H9 (cell line): ENCODE data around the gene ACVR1B. TPM values are rescaled to one million over a fixed set of nuclear protein-coding genes. Genes with fewer than 3 reads are reported as not detected.
A peak's percentile ranks its signal among the peaks of the same experiment; 100 is the strongest.

Experiments used
- DNase-seq: peaks from one replicate; pipeline ENCODE4 v3.0.0-alpha.2; 2017
- H2AFZ ChIP-seq: one replicate; pipeline ENCODE4 v1.6.1; 2013; ENCODE audit warnings: mild to moderate bottlenecking, low read length, control low read depth, moderate library complexity
- H2AK5ac ChIP-seq: 2 replicates; pipeline ENCODE4 v1.6.1; 2013; ENCODE audit warnings: low read length, control low read depth, mixed read lengths; ENCODE audit not compliant: insufficient read length
- H2BK120ac ChIP-seq: one replicate; pipeline ENCODE4 v1.6.1; 2013; ENCODE audit warnings: low read depth, mild to moderate bottlenecking, low read length, control low read depth, inconsistent platforms; ENCODE audit not compliant: poor library complexity, severe bottlenecking
- H2BK12ac ChIP-seq: 2 replicates; pipeline ENCODE4 v1.6.1; 2013; ENCODE audit warnings: low read length, control low read depth, mixed read lengths, low read depth; ENCODE audit not compliant: insufficient read length
- H2BK15ac ChIP-seq: 2 replicates; pipeline ENCODE4 v1.6.1; 2013; ENCODE audit warnings: low read depth, low read length, control low read depth
- H2BK20ac ChIP-seq: one replicate; pipeline ENCODE4 v1.6.1; 2013; ENCODE audit warnings: low read depth, mild to moderate bottlenecking, low read length, control low read depth, inconsistent platforms; ENCODE audit not compliant: poor library complexity, severe bottlenecking
- H2BK5ac ChIP-seq: 2 replicates; pipeline ENCODE4 v1.6.1; 2013; ENCODE audit warnings: low read length, control low read depth, mixed read lengths; ENCODE audit not compliant: insufficient read length
- H3K14ac ChIP-seq: 2 replicates; pipeline ENCODE4 v1.6.1; 2013; ENCODE audit warnings: low read length, control low read depth; ENCODE audit not compliant: insufficient read depth
- H3K18ac ChIP-seq: 2 replicates; pipeline ENCODE4 v1.6.1; 2013; ENCODE audit warnings: low read depth, mild to moderate bottlenecking, mixed read lengths, low read length, control low read depth; ENCODE audit not compliant: insufficient read length
- H3K23ac ChIP-seq: 2 replicates; pipeline ENCODE4 v1.6.1; 2013; ENCODE audit warnings: low read length, control low read depth, mixed read lengths, low read depth; ENCODE audit not compliant: insufficient read length
- H3K23me2 ChIP-seq: 2 replicates; pipeline ENCODE4 v1.6.1; 2013; ENCODE audit warnings: low read depth, mild to moderate bottlenecking, mixed read lengths, low read length, control low read depth; ENCODE audit not compliant: insufficient read length, poor library complexity, severe bottlenecking
- H3K27ac ChIP-seq: 2 replicates; pipeline ENCODE4 v1.5.1; 2013; ENCODE audit warnings: low read length, control low read depth, mixed read lengths, low read depth; ENCODE audit not compliant: insufficient read length
- H3K27me3 ChIP-seq: 2 replicates; pipeline ENCODE4 v1.6.1; 2013; ENCODE audit warnings: low read length, control low read depth, inconsistent platforms; ENCODE audit not compliant: insufficient read depth
- H3K4ac ChIP-seq: 2 replicates; pipeline ENCODE4 v1.6.1; 2013; ENCODE audit warnings: low read depth, mild to moderate bottlenecking, control low read depth, inconsistent platforms, low read length, moderate library complexity
- H3K4me1 ChIP-seq: 2 replicates; pipeline ENCODE4 v1.6.1; 2013; ENCODE audit warnings: low read length, control low read depth, inconsistent platforms; ENCODE audit not compliant: insufficient read depth
- H3K4me2 ChIP-seq: 2 replicates; pipeline ENCODE4 v1.6.1; 2013; ENCODE audit warnings: low read length, control low read depth, mixed read lengths; ENCODE audit not compliant: insufficient read length, insufficient read depth
- H3K56ac ChIP-seq: 2 replicates; pipeline ENCODE4 v1.6.1; 2013; ENCODE audit warnings: low read depth, mild to moderate bottlenecking, mixed read lengths, low read length, control low read depth; ENCODE audit not compliant: insufficient read length
- H3K79me1 ChIP-seq: 2 replicates; pipeline ENCODE4 v1.6.1; 2013; ENCODE audit warnings: low read depth, mild to moderate bottlenecking, moderate library complexity, low read length, control low read depth, inconsistent platforms; ENCODE audit not compliant: insufficient read depth, poor library complexity, severe bottlenecking
- H3K79me2 ChIP-seq: 2 replicates; pipeline ENCODE4 v1.6.1; 2013; ENCODE audit warnings: low read length, control low read depth, inconsistent platforms; ENCODE audit not compliant: insufficient read depth
- H3K9ac ChIP-seq: 2 replicates; pipeline ENCODE4 v1.6.1; 2013; ENCODE audit warnings: low read length, control low read depth, mixed read lengths; ENCODE audit not compliant: insufficient read length; ENCODE audit errors: extremely low read depth
- H3K9me3 ChIP-seq: one replicate; pipeline ENCODE4 v1.6.1; 2013; ENCODE audit warnings: low read depth, low read length, inconsistent platforms; ENCODE audit not compliant: control insufficient read depth
- H3T11ph ChIP-seq: one replicate; pipeline ENCODE4 v1.6.1; 2013; ENCODE audit warnings: mild to moderate bottlenecking, low read length, control low read depth, inconsistent platforms
- H4K20me1 ChIP-seq: one replicate; pipeline ENCODE4 v1.6.1; 2013; ENCODE audit not compliant: control insufficient read depth, insufficient read length, insufficient read depth
- H4K5ac ChIP-seq: 2 replicates; pipeline ENCODE4 v1.6.1; 2013; ENCODE audit warnings: low read depth, mild to moderate bottlenecking, mixed read lengths, low read length, control low read depth; ENCODE audit not compliant: insufficient read length
- H4K8ac ChIP-seq: replicated peaks from 2 replicates; pipeline ENCODE4 v1.6.1; 2013; ENCODE audit warnings: low read length, control low read depth, mixed read lengths, low read depth; ENCODE audit not compliant: insufficient read length
- H4K91ac ChIP-seq: 2 replicates; pipeline ENCODE4 v1.6.1; 2013; ENCODE audit warnings: low read depth, mild to moderate bottlenecking, moderate library complexity, mixed read lengths, low read length, control low read depth; ENCODE audit not compliant: insufficient read length
- H3K27ac Mint-ChIP-seq, 3 experiments: 2 replicates in 2 of 3; 3 replicates in 1 of 3; pipeline ENCODE4 v1.8.0; 2020 to 2021; ENCODE audit warnings: mixed read lengths in 3 of 3, mild to moderate bottlenecking in 1 of 3, moderate library complexity in 1 of 3
- H3K27me3 Mint-ChIP-seq: 2 replicates; pipeline ENCODE4 v1.8.0; 2021; ENCODE audit warnings: low read depth, mild to moderate bottlenecking, moderate library complexity, mixed read lengths
- H3K36me3 Mint-ChIP-seq, 3 experiments: 2 replicates in 2 of 3; 3 replicates in 1 of 3; pipeline ENCODE4 v1.8.0; 2020 to 2021; ENCODE audit warnings: low read depth in 3 of 3, mixed read lengths in 3 of 3; ENCODE audit not compliant: insufficient read depth in 1 of 3
- H3K4me1 Mint-ChIP-seq, 2 experiments: 2 replicates each; pipeline ENCODE4 v1.8.0; 2020; ENCODE audit warnings: mixed read lengths in 2 of 2
- H3K4me3 Mint-ChIP-seq, 2 experiments: 2 replicates in 1 of 2; 3 replicates in 1 of 2; pipeline ENCODE4 v1.8.0; 2020 to 2021; ENCODE audit warnings: mild to moderate bottlenecking in 2 of 2, mixed read lengths in 2 of 2, moderate library complexity in 1 of 2
- H3K9me3 Mint-ChIP-seq, 2 experiments: 2 replicates in 1 of 2; 3 replicates in 1 of 2; pipeline ENCODE4 v1.8.0; 2020; ENCODE audit warnings: mild to moderate bottlenecking in 2 of 2, mixed read lengths in 2 of 2, moderate library complexity in 1 of 2
- WGBS: extraction: QIAGEN DNeasy Blood & Tissue Kit; methylation state at CpG from one replicate; pipeline ENCODE4 v1.1.7; 2013; ENCODE audit warnings: missing lambda C conversion rate, low lambda C conversion rate, mixed read lengths; ENCODE audit not compliant: insufficient read length; ENCODE audit errors: extremely low coverage; 5-methylcytosine and 5-hydroxymethylcytosine counted together
- total RNA-seq: library from RNA; stranded (reverse); gene quantifications from 2 replicates; pipeline ENCODE4 v1.2.1, GENCODE V29; 2021
- TF ChIP-seq, protein P1 (sequence below): fragments of 200-600 bp; sonication (generic); conservative IDR thresholded peaks from 3 replicates; pipeline ENCODE4 v1.8.0; 2021; ENCODE audit warnings: antibody characterized with exemption, mild to moderate bottlenecking

Gene ACVR1B
- total RNA-seq, 1 experiment from 2014 or later, result 16.3 TPM

DNA sequence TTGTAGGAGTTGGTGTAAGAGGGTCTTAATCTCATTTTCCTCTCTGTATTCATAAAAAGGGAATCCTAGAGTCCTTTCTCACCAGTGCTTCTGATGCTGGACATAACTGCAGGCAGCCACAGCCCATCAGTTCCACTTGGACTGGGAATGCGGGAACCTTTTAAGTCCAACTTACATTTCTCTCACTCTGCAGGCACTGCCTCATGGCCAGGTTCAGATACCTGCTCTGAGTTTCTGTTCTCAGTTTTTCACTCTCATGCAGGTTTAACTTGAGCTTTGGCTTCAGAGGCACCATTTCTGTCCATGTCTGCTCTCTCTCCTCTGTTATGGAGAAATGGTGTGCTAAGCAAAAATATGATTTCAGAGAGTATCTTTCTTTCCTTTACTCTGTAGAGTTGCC lies 4.2 kb downstream of the ACVR1B start:
- Mint-ChIP-seq H3K4me1 (peaks cover 11 to 20% of the 10 kb centered on the region in 2 experiments), H3K36me3 (peaks cover 0 to 12% (median 0%) of the 10 kb centered on the region in 3 experiments; a peak in 4 of 7 replicates), H3K27me3 (peaks cover 23% of the 10 kb centered on the region), H3K4me3 (no peak overlapping the region), H3K27ac (no peak overlapping the region), H3K9me3 (no peaks in the 10 kb centered on the region)
- Histone ChIP-seq H4K20me1 (no peaks in the 10 kb centered on the region), H3K4ac (no peak overlapping the region), H4K8ac (no peak overlapping the region), H3K23ac (no peak overlapping the region), H3K4me2 (no peak overlapping the region), H3K79me2 (peaks cover 3% of the 10 kb centered on the region; the same call in 1 of the 2 replicates), H3K79me1 (no peaks in the 10 kb centered on the region), H3K9me3 (no peaks in the 10 kb centered on the region), H3K27ac (no peak overlapping the region), H2BK20ac (no peak overlapping the region), H3K56ac (no peak overlapping the region), H3K9ac (no peak overlapping the region), H2BK120ac (no peak overlapping the region), H3K18ac (no peak overlapping the region), H3K27me3 (peaks cover 3% of the 10 kb centered on the region; the same call in 1 of the 2 replicates), H4K91ac (no peak overlapping the region), H3K23me2 (peaks cover 12% of the 10 kb centered on the region), H2AK5ac (no peak overlapping the region), H3K4me1 (no peaks in the 10 kb centered on the region), H2AFZ (no peak overlapping the region), H2BK5ac (no peak overlapping the region), H3T11ph (no peak overlapping the region), H2BK15ac (no peak overlapping the region), H2BK12ac (no peak overlapping the region), H3K14ac (no peak overlapping the region), H4K5ac (no peak overlapping the region)
- TF ChIP-seq, protein P1, sequence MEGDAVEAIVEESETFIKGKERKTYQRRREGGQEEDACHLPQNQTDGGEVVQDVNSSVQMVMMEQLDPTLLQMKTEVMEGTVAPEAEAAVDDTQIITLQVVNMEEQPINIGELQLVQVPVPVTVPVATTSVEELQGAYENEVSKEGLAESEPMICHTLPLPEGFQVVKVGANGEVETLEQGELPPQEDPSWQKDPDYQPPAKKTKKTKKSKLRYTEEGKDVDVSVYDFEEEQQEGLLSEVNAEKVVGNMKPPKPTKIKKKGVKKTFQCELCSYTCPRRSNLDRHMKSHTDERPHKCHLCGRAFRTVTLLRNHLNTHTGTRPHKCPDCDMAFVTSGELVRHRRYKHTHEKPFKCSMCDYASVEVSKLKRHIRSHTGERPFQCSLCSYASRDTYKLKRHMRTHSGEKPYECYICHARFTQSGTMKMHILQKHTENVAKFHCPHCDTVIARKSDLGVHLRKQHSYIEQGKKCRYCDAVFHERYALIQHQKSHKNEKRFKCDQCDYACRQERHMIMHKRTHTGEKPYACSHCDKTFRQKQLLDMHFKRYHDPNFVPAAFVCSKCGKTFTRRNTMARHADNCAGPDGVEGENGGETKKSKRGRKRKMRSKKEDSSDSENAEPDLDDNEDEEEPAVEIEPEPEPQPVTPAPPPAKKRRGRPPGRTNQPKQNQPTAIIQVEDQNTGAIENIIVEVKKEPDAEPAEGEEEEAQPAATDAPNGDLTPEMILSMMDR, result no peak
- peak; percentile 9 for DNase-seq
- no CpG with 5 or more reads among the region's 1 CpG for WGBS
